Left lobe of liver (tissue), 2 donors: ENCODE data around the gene MADD. TPM values are rescaled to one million over a fixed set of nuclear protein-coding genes. Genes with fewer than 3 reads are reported as not detected.
"Not testable (repeated sequence)": the region's sequence is repeated elsewhere in the genome, so short reads cannot be mapped to it uniquely, and the experiment has no call there.

ENCODE experiments used
- ATAC-seq: fragments of 200-7000 bp; cut with Tn5 transposase; one replicate; pipeline ENCODE4 v1.9.1; 2020; ENCODE audit warnings: mild to moderate bottlenecking, moderate library complexity
- DNase-seq: peaks from one replicate; pipeline ENCODE4 v3.0.0-alpha.2; 2020; ENCODE audit warnings: low spot score
- total RNA-seq: library from RNA; stranded (reverse); gene quantifications from one replicate; pipeline ENCODE4 v1.2.1, GENCODE V29; 2021
- donor health status: DM: no; HTN: no; CAD: no; lungs with moderate emphysema.
- donor health status: DM: no; HTN: yes; CAD: no.

Gene MADD
- total RNA-seq, 1 donor from 2014 or later: 24.4 TPM

GRCh38 chr11:47272706-47273105 is 2.8 kb downstream of the MADD start:
- DNase-seq (no peak), ATAC-seq (no peak)

GRCh38 chr11:47274495-47275235 is 4.7 kb downstream of the MADD start:
- ATAC-seq (no peak), DNase-seq (no peak)

- DNase-seq (no peak), ATAC-seq (no peak)
These were observed 7.0 kb downstream of the MADD start for GRCh38 chr11:47276923-47277322.

GRCh38 chr11:47278058-47278457 is 8.1 kb downstream of the MADD start:
- no peak for ATAC-seq
- no peak for DNase-seq

- no peak for DNase-seq
- ATAC-seq: no peak
These were observed 8.8 kb downstream of the MADD start for GRCh38 chr11:47278769-47279168.

GRCh38 chr11:47280099-47280498 is 10.2 kb downstream of the MADD start:
- no peak for DNase-seq
- no peak for ATAC-seq

GRCh38 chr11:47280860-47281259 is 10.9 kb downstream of the MADD start:
- ATAC-seq: no peak
- DNase-seq: no peak

GRCh38 chr11:47282462-47282861 is 12.5 kb downstream of the MADD start:
- peak; percentile 97 for ATAC-seq
- no peak for DNase-seq

- DNase-seq: no peak
- no peak for ATAC-seq
These were observed 14.2 kb downstream of the MADD start for GRCh38 chr11:47284151-47284550.

GRCh38 chr11:47285969-47286770 is 16.2 kb downstream of the MADD start:
- no peak for ATAC-seq
- DNase-seq: no peak

GRCh38 chr11:47288066-47288465 is 18.1 kb downstream of the MADD start:
- ATAC-seq (no peak), DNase-seq (no peak)

- DNase-seq: no peak
- ATAC-seq: no peak
These were observed 19.9 kb downstream of the MADD start for GRCh38 chr11:47289856-47290255.

- DNase-seq: peak; percentile 18
- ATAC-seq: no peak
These were observed 25.5 kb downstream of the MADD start for GRCh38 chr11:47295385-47295784.

GRCh38 chr11:47296045-47296444 is 26.1 kb downstream of the MADD start:
- no peak for ATAC-seq
- DNase-seq: no peak

GRCh38 chr11:47299078-47299477 is 29.1 kb downstream of the MADD start:
- DNase-seq (no peak), ATAC-seq (no peak)

- no peak for ATAC-seq
- DNase-seq: no peak
These were observed 32.9 kb downstream of the MADD start for GRCh38 chr11:47302853-47303252.

GRCh38 chr11:47305734-47306483 is 36.0 kb downstream of the MADD start:
- peak; percentile 77 for ATAC-seq
- DNase-seq: peak; percentile 63

- ATAC-seq: no peak
- no peak for DNase-seq
These were observed 36.5 kb downstream of the MADD start for GRCh38 chr11:47306484-47306844.

- DNase-seq: peak; percentile 43
- ATAC-seq: peak; percentile 29
These were observed 38.3 kb downstream of the MADD start for GRCh38 chr11:47308050-47308823.

GRCh38 chr11:47314992-47315391 is 45.1 kb downstream of the MADD start:
- DNase-seq (no peak), ATAC-seq (no peak)

GRCh38 chr11:47316501-47316900 is 46.6 kb downstream of the MADD start:
- ATAC-seq: not testable (repeated sequence)
- DNase-seq: peak; percentile 12
